Liver (tissue), 9 donors: ENCODE data around the gene SHMT2. TPM values are rescaled to one million over a fixed set of nuclear protein-coding genes. Genes with fewer than 3 reads are reported as not detected.

Experiments
- DNase-seq: peaks from one replicate; pipeline ENCODE4 v3.0.0-alpha.2; 2017; ENCODE audit warnings: low spot score
- H3K27ac ChIP-seq, 2 donors: one replicate each; pipeline ENCODE4 v1.7.0; 2013; ENCODE audit warnings: inconsistent platforms in 2 of 2, low read length in 2 of 2, control low read depth in 1 of 2, low read depth in 1 of 2, mild to moderate bottlenecking in 1 of 2
- H3K27me3 ChIP-seq, 4 donors: one replicate each; pipeline versions ENCODE4 v1.6.1 to v1.7.0; 2013; ENCODE audit warnings: low read length in 3 of 4, inconsistent platforms in 1 of 4, mild to moderate bottlenecking in 1 of 4, moderate library complexity in 1 of 4; ENCODE audit not compliant: control insufficient read depth in 4 of 4, insufficient read depth in 4 of 4
- H3K36me3 ChIP-seq, 4 donors: one replicate each; pipeline versions ENCODE4 v1.6.1 to v1.7.0; 2013; ENCODE audit warnings: low read length in 3 of 4, mild to moderate bottlenecking in 3 of 4, low read depth in 1 of 4, moderate library complexity in 1 of 4; ENCODE audit not compliant: control insufficient read depth in 4 of 4, insufficient read depth in 3 of 4
- H3K4me1 ChIP-seq, 4 donors: one replicate each; pipeline versions ENCODE4 v1.6.1 to v1.7.0; 2013; ENCODE audit warnings: low read length in 3 of 4, mild to moderate bottlenecking in 3 of 4, moderate library complexity in 1 of 4; ENCODE audit not compliant: control insufficient read depth in 4 of 4, insufficient read depth in 4 of 4
- H3K4me3 ChIP-seq, 3 donors: one replicate each; pipeline versions ENCODE4 v1.6.1 to v1.7.0; 2013; ENCODE audit warnings: low read length in 3 of 3, control low read depth in 1 of 3, low read depth in 1 of 3, mild to moderate bottlenecking in 1 of 3
- H3K9ac ChIP-seq, 2 donors: one replicate each; pipeline ENCODE4 v1.7.0; 2013; ENCODE audit warnings: low read length in 2 of 2, mild to moderate bottlenecking in 2 of 2, moderate library complexity in 2 of 2, control low read depth in 1 of 2, low read depth in 1 of 2
- H3K9me3 ChIP-seq, 4 donors: one replicate each; pipeline versions ENCODE4 v1.6.1 to v1.7.0; 2013; ENCODE audit warnings: low read length in 3 of 4; ENCODE audit not compliant: control insufficient read depth in 4 of 4
- CTCF ChIP-seq: fragments of 150-350 bp; IDR thresholded peaks from 2 replicates; pipeline ENCODE4 v1.5.1; 2017; ENCODE audit warnings: improper control_type of control experiment, low read depth, low read length; ENCODE audit not compliant: missing input control
- EGR1 ChIP-seq, 2 donors: IDR thresholded peaks; 2 replicates each; pipeline ENCODE4 v1.6.1; 2016 to 2018; ENCODE audit warnings: antibody characterized with exemption in 2 of 2, low read depth in 2 of 2
- FOXA1 ChIP-seq: IDR thresholded peaks from 2 replicates; pipeline ENCODE4 v1.6.1; 2016; ENCODE audit warnings: antibody characterized with exemption
- FOXA2 ChIP-seq: IDR thresholded peaks from 2 replicates; pipeline ENCODE4 v1.6.1; 2016; ENCODE audit warnings: antibody characterized with exemption
- GABPA ChIP-seq, 2 donors: IDR thresholded peaks in 1 of 2; conservative IDR thresholded peaks in 1 of 2; 2 replicates each; pipeline ENCODE4 v1.6.1; 2016; ENCODE audit warnings: antibody characterized with exemption in 2 of 2, mild to moderate bottlenecking in 1 of 2, moderate library complexity in 1 of 2
- HNF4A ChIP-seq, 2 donors: conservative IDR thresholded peaks; 2 replicates each; pipeline ENCODE4 v1.6.1; 2016; ENCODE audit warnings: antibody characterized with exemption in 2 of 2, mild to moderate bottlenecking in 2 of 2
- HNF4G ChIP-seq: IDR thresholded peaks from 2 replicates; pipeline ENCODE4 v1.6.1; 2016; ENCODE audit warnings: antibody characterized with exemption
- JUND ChIP-seq, 2 donors: IDR thresholded peaks; 2 replicates each; pipeline ENCODE4 v1.6.1; 2016; ENCODE audit warnings: antibody characterized with exemption in 2 of 2
- NR2F2 ChIP-seq: IDR thresholded peaks from 2 replicates; pipeline ENCODE4 v1.6.1; 2016; ENCODE audit warnings: antibody characterized with exemption
- RAD21 ChIP-seq, 2 donors: IDR thresholded peaks; 2 replicates each; pipeline ENCODE4 v1.6.1; 2016; ENCODE audit warnings: antibody characterized with exemption in 2 of 2, mild to moderate bottlenecking in 2 of 2
- REST ChIP-seq: IDR thresholded peaks from 2 replicates; pipeline ENCODE4 v1.6.1; 2016; ENCODE audit warnings: antibody characterized with exemption, mild to moderate bottlenecking
- RXRA ChIP-seq, 2 donors: IDR thresholded peaks; 2 replicates each; pipeline ENCODE4 v1.6.1; 2017 to 2018; ENCODE audit warnings: antibody characterized with exemption in 2 of 2, mild to moderate bottlenecking in 1 of 2
- TAF1 ChIP-seq: conservative IDR thresholded peaks from 2 replicates; pipeline ENCODE4 v1.6.1; 2016; ENCODE audit warnings: antibody characterized with exemption, mild to moderate bottlenecking
- YY1 ChIP-seq: IDR thresholded peaks from 2 replicates; pipeline ENCODE4 v1.6.1; 2016; ENCODE audit warnings: antibody characterized with exemption, mild to moderate bottlenecking
- ZBTB33 ChIP-seq: IDR thresholded peaks from 2 replicates; pipeline ENCODE4 v1.6.1; 2016; ENCODE audit warnings: antibody characterized with exemption
- WGBS: extraction: QIAGEN DNeasy Blood & Tissue Kit; methylation state at CpG from one replicate; pipeline ENCODE4 v1.1.7; 2013; 5-methylcytosine and 5-hydroxymethylcytosine counted together
- polyA plus RNA-seq, 2 donors: library from polyadenylated mRNA; stranded (reverse) in 1 of 2; unstranded in 1 of 2; fragments of 200-250 nt in 1 of 2; fragments of >200 nt in 1 of 2; fragmentation: Nextera tagmentation in 1 of 2; extraction: Ambion mirVana in 1 of 2; gene quantifications; one replicate each; pipeline versions ENCODE4 v1.2.1 to v1.2.3, GENCODE V29; 2013 to 2015
- total RNA-seq, 2 donors: library from RNA; depleted of rRNA; stranded (reverse); fragments of >200 nt; gene quantifications; one replicate each; pipeline ENCODE4 v1.2.3, GENCODE V29; 2014
- TF ChIP-seq, protein P1 (sequence below): IDR thresholded peaks from 2 replicates; pipeline ENCODE4 v1.6.1; 2016; ENCODE audit warnings: antibody characterized with exemption
- TF ChIP-seq, protein P2 (sequence below): IDR thresholded peaks from 2 replicates; pipeline ENCODE4 v1.6.1; 2016; ENCODE audit warnings: antibody characterized with exemption
- donor health status: healthy.
- donor health status: healthy.
- donor health status: healthy.
- donor health status: healthy.
- donor health status: healthy.

The SHMT2 gene
- total and polyA plus RNA-seq, 4 donors, result 66.7 to 276 (median 179) TPM

DNA sequence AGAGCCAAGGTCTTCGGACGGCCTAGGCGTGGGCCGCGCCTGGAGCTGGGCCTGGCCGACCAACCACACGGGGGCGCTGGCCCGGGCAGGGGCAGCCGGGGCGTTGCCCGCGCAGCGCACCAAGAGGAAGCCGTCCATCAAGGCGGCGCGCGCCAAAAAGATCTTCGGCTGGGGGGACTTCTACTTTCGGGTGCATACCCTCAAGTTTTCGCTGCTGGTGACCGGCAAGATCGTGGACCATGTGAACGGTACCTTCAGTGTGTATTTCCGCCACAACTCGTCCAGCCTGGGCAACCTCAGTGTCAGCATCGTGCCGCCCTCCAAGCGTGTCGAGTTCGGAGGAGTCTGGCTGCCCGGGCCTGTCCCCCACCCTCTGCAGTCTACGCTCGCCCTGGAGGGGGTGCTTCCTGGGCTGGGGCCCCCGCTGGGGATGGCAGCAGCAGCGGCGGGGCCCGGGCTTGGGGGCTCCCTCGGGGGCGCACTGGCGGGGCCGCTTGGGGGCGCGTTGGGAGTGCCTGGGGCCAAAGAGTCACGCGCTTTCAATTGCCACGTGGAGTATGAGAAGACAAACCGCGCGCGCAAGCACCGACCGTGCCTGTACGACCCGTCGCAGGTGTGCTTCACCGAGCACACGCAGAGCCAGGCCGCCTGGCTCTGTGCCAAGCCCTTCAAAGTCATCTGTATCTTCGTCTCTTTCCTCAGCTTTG lies 4.4 kb upstream of the SHMT2 start:
- TF ChIP-seq FOXA2, result no peak
- TF ChIP-seq CTCF, result peak; percentile 69
- TF ChIP-seq REST, result no peak
- no peak for TF ChIP-seq NR2F2
- peak in 1 of 2 donors; percentile 70 for TF ChIP-seq RAD21 (IDR thresholded peaks at IDR 0.05)
- no peak for TF ChIP-seq ZBTB33
- 5% methylated on average over 61 of the region's 61 CpGs for whole genome bisulfite sequencing
- Histone ChIP-seq H3K27me3 (peaks cover 0 to 15% (median 12%) of the 10 kb centered on the region in 4 donors), H3K9ac (no peak overlapping the region), H3K36me3 (no peaks in the 10 kb centered on the region), H3K27ac (no peak overlapping the region), H3K9me3 (no peaks in the 10 kb centered on the region), H3K4me1 (peaks cover 7 to 15% (median 8%) of the 10 kb centered on the region in 4 donors), H3K4me3 (no peak overlapping the region)
- DNase-seq, result peak; percentile 80

GRCh38 chr12:57225680-57226210 lies 3.8 kb upstream of the SHMT2 start:
- 36% methylated on average over 18 of the region's 18 CpGs for WGBS
- Histone ChIP-seq H3K9ac (no peak overlapping the region), H3K4me1 (peaks cover 7 to 21% (median 9%) of the 10 kb centered on the region in 4 donors)
- no peak for TF ChIP-seq HNF4A (conservative IDR thresholded peaks at IDR 0.05)
- no peak for TF ChIP-seq REST
- TF ChIP-seq, protein P1, sequence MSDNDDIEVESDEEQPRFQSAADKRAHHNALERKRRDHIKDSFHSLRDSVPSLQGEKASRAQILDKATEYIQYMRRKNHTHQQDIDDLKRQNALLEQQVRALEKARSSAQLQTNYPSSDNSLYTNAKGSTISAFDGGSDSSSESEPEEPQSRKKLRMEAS, result no peak
- TF ChIP-seq EGR1 (IDR thresholded peaks at IDR 0.05; ENCODE audit: low read depth in 2 of 2), result no peak
- TF ChIP-seq HNF4G, result no peak
- no peak for TF ChIP-seq CTCF
- TF ChIP-seq TAF1, result no peak
- TF ChIP-seq FOXA1, result no peak
- TF ChIP-seq NR2F2, result no peak
- TF ChIP-seq, protein P2, sequence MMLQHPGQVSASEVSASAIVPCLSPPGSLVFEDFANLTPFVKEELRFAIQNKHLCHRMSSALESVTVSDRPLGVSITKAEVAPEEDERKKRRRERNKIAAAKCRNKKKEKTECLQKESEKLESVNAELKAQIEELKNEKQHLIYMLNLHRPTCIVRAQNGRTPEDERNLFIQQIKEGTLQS, result no peak
- TF ChIP-seq YY1, result no peak
- no peak for TF ChIP-seq GABPA (IDR thresholded peaks at IDR 0.05 in 1 of 2, conservative IDR thresholded peaks at IDR 0.05 in 1 of 2)
- TF ChIP-seq RXRA (IDR thresholded peaks at IDR 0.05), result no peak
- TF ChIP-seq JUND (IDR thresholded peaks at IDR 0.05), result no peak
- TF ChIP-seq FOXA2, result no peak
- TF ChIP-seq RAD21 (IDR thresholded peaks at IDR 0.05), result no peak

More at GRCh38 chr12:57225680-57226210, 3.8 kb upstream of the SHMT2 start:
- no peaks in the 10 kb centered on the region for H3K9me3 ChIP-seq
- no peak overlapping the region for H3K4me3 ChIP-seq
- peaks cover 0 to 12% (median 11%) of the 10 kb centered on the region in 4 donors for H3K27me3 ChIP-seq
- no peak for DNase-seq
- H3K36me3 ChIP-seq, result no peaks in the 10 kb centered on the region
- no peak overlapping the region for H3K27ac ChIP-seq
